Inferior parietal cortex (tissue), 1 donor: ENCODE measurements around the gene MYG1.

Experiments used
- DNase-seq: peaks from one replicate; pipeline ENCODE4 v3.0.0-alpha.2; 2016; ENCODE audit errors: extremely low spot score

Gene MYG1

GRCh38 chr12:53299454-53300180 lies at the start of gene MYG1:
TSS of gene MYG1 (plus strand) at chr12:53299695. CDS start at chr12:53299738, 43 bp downstream.
- peak; percentile 90 for DNase-seq

- peak; percentile 79 for DNase-seq
These were observed 47.8 kb upstream of the MYG1 start for GRCh38 chr12:53251477-53252348.

GRCh38 chr12:53252349-53252916 lies 47.1 kb upstream of the MYG1 start:
- DNase-seq: no peak

- DNase-seq: no peak
These were observed 46.2 kb upstream of the MYG1 start for GRCh38 chr12:53253298-53253697.

- DNase-seq: no peak
These were observed 44.5 kb upstream of the MYG1 start for GRCh38 chr12:53254816-53255545.

- no peak for DNase-seq
These were observed 43.5 kb upstream of the MYG1 start for GRCh38 chr12:53255996-53256395.

- no peak for DNase-seq
These were observed 40.7 kb upstream of the MYG1 start for GRCh38 chr12:53258541-53259539.

- DNase-seq: no peak
These were observed 39.6 kb upstream of the MYG1 start for GRCh38 chr12:53259891-53260290.

- DNase-seq: no peak
These were observed 33.7 kb upstream of the MYG1 start for GRCh38 chr12:53265783-53266182.

- DNase-seq: no peak
These were observed 32.0 kb upstream of the MYG1 start for GRCh38 chr12:53267306-53267998.

GRCh38 chr12:53267999-53268629 lies 31.4 kb upstream of the MYG1 start, which contains the start of gene ESPL1:
TSS of gene ESPL1 (plus strand) at chr12:53268299. CDS start at chr12:53268767, 468 bp downstream.
- DNase-seq: peak; percentile 70

- DNase-seq: no peak
These were observed 30.6 kb upstream of the MYG1 start for GRCh38 chr12:53268630-53269562.

- DNase-seq: no peak
These were observed 25.1 kb upstream of the MYG1 start for GRCh38 chr12:53274445-53274844.

- DNase-seq: no peak
These were observed 23.0 kb upstream of the MYG1 start for GRCh38 chr12:53276511-53276910.

- no peak for DNase-seq
These were observed 21.5 kb upstream of the MYG1 start for GRCh38 chr12:53277981-53278380.

GRCh38 chr12:53279283-53279869 lies 20.1 kb upstream of the MYG1 start:
- DNase-seq: no peak

GRCh38 chr12:53279888-53280498 lies 19.5 kb upstream of the MYG1 start:
- no peak for DNase-seq
